GM21423 (cell line): ENCODE results near the gene FLVCR2.
A peak's percentile ranks its signal among the peaks of the same experiment; 100 is the strongest.

Experiments used
- ATAC-seq: cut with Tn5 transposase; IDR thresholded peaks from one replicate; pipeline ENCODE4 v1.9.1; 2021; ENCODE audit warnings: mild to moderate bottlenecking, moderate library complexity; ENCODE audit not compliant: unreplicated experiment

The FLVCR2 gene

DNA sequence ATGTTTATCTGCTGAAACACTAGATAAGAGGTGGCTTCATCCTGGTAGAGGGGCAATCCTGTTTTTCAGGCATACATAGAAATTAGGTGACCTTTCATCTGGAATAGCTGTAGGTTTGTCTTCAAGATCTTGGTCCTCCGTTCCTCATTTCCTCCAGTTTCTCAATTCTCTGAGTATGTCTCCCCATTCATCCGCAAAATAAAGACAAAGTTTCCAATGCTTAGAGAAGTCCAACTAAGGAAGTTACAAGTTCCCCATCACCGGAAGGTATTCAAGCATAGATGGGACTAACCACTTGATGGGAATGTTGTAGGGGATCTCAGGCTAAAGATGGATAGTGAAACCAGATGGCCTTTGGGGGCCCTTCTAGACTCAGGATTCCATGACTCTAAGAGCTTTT is 48.0 kb downstream of the FLVCR2 start:
- no peak for ATAC-seq

GRCh38 chr14:75626863-75627262 is 48.4 kb downstream of the FLVCR2 start:
- no peak for ATAC-seq

GRCh38 chr14:75627406-75627805 is 49.0 kb downstream of the FLVCR2 start:
- ATAC-seq = no peak

DNA sequence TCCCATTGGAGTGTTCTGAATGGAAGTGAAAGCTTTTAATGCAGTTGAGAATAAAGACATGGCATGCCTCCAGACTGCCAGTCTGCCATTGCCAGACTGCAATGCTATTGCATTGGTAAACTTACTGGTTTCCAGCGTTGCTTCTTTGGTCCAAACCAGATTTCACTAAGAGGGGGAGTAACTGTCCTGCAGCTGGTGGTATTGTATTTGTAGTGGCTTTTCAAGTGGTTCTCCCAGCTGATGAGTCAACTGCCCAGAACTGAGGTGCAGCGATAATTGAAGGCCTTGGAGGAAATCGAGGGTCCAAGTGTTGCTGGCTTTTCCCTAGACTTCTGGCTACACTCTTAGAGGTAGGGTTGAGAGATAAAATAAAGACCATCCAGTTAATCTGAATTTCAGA is 50.4 kb downstream of the FLVCR2 start:
- ATAC-seq = no peak

GRCh38 chr14:75630695-75631452 is 52.5 kb downstream of the FLVCR2 start:
- no peak for ATAC-seq

- no peak for ATAC-seq
Measured at GRCh38 chr14:75631453-75631831, 53.0 kb downstream of the FLVCR2 start.

GRCh38 chr14:75634848-75635247 is 56.4 kb downstream of the FLVCR2 start:
- ATAC-seq = no peak

DNA sequence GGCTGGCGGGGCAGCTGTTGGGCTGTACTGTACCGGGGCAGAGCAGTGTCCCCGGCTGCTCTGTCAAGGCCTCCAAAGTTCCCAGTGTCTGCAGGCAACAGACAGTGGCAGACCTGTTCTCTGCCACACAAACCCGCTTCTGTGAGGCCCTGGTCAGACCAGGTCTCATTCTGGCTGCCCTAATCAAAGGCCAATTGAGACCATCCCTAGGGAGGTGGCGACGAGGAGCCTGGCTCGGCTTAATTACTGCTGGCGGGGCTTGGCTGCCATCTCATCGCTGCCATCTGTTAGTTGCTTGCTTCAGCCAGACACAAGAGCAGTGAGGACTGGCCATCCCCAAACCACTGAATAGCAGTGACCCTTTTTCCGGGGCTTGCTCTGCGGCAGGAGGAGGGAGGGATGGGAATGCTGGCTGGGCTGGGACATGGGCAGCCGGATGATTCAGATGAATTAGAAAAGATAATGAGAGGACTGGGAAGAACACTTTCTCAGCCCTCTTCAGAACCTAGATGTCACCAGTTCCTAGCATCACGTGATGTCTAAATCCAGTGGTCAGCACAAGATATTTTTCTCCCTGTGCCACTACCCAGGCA is 57.8 kb downstream of the FLVCR2 start:
- no peak for ATAC-seq

GRCh38 chr14:75640876-75641275 is 62.5 kb downstream of the FLVCR2 start:
- ATAC-seq = no peak

DNA sequence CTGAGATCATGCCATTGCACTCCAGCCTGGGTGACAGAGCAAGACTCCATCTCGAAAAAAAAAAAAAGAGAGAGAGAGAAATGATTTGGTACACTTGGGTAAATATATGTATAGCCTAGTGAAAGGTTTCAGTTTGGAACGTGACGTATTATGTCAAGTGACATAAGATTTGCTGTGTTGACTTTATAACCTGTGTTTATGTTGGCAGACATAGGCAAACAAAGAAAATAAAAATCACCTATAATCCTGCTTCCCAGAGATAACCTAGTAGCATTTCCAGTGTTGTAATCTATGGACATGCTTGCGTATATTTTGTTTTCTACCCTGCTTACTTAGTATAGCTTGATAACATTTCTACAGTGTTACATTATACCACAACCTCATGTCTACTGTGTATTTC is 65.6 kb downstream of the FLVCR2 start:
- no peak for ATAC-seq

DNA sequence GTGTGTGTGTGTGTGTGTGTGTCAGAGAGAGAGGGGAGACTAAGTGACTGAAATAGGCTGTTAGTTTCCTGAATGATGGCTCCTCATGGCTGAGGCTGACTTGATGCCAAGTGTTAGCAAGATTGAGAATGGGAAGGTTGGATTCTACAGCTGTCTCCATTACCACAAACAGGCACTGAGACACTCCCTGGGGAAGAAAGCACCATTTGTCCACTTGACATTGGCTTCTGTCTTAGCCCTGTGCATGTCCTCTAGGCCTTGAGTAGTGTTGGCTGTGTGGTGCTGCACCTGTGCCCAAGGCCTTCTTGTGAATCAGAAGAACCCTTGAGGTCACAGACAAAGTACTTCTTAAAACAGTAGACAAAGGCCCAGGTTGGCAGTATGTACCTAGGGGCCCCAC is 66.6 kb downstream of the FLVCR2 start:
- ATAC-seq = no peak

DNA sequence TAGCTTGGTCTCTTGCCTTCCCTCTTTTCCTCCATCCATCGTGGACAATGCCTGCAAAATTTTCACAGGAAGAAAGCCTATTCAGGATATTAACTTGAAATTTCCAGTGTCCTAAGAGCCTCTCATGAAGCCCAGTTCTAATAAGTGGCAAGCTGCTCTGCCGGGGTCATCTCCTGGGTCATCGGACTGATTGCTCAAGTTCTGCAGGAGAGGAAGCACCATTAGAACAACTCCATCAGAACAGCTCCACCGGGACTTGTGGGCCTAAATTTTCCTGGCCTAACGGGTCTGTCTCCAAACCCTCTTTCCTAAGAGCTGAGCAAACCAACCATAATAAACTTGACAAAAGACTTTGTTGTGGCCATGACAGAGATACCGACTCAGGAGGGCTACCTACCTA is 68.3 kb downstream of the FLVCR2 start:
- ATAC-seq = no peak

GRCh38 chr14:75647640-75648039 is 69.2 kb downstream of the FLVCR2 start:
- no peak for ATAC-seq

GRCh38 chr14:75648066-75648838 is 69.8 kb downstream of the FLVCR2 start:
- no peak for ATAC-seq

GRCh38 chr14:75649337-75649736 is 70.9 kb downstream of the FLVCR2 start:
- no peak for ATAC-seq

GRCh38 chr14:75649773-75650172 is 71.4 kb downstream of the FLVCR2 start:
- ATAC-seq = no peak

DNA sequence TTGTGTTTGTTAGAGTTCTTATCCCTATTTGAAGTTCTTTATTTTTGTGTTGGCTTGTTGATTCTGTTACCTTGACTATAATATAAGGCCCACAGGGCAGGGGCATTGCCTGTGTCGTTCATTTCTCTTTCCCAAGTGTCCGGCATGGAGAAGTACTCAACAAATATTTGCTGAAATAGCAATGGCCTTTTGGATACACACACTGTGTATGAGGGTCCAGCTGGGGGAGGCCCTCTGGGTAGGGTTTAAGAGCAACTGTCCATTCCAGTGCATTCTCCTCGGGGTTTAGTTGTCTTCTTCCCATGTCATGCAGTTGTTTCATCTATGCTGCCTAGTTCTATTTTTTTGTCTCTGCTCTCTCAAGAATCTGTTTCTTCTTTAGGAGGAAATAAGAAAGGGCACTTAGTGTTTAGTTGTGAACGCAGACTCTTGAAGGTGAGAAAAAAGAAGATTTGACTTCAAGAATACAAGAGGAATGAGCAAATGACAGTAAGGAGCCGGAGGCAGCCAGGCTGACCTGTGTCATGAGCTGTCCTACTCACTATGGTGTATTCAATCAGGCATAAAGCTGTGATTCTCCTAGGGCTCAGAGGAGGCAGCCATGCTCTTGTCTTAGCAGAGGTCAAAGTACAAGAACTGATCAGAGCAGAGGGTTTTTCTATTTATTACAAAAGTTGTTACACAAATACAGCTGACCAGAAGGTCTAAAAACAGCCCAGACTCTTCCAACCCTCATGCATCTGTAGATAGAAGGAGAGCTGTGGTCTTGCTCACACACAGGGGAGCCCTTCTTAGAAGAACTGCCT is 72.0 kb downstream of the FLVCR2 start:
- no peak for ATAC-seq

GRCh38 chr14:75653563-75653962 is 75.1 kb downstream of the FLVCR2 start:
- no peak for ATAC-seq

- peak; percentile 62 for ATAC-seq
Measured at GRCh38 chr14:75654127-75654732, 75.8 kb downstream of the FLVCR2 start.

GRCh38 chr14:75655235-75655634 is 76.8 kb downstream of the FLVCR2 start:
- ATAC-seq = no peak

DNA sequence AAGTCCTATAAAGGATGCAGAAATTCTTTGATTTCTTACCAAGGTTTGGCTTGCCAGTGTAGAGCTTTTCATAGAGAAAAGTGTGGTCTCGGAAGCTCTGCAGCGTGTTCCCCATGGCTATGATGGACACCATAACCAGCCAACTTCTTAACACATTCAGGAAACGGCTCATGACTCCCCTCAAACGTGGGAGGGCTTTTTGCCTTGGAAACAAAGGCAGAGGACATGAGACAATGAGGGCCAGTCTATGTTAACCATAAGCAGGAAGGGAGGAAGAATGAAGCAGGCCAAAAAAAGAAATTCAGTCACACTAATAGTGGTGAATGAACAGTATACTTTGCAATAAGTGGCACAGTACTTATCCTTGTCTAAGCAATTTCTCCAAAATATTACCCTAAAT is 78.9 kb downstream of the FLVCR2 start:
- ATAC-seq = no peak
